NCI-H1930 (cell line): Measurements from ENCODE around the gene ZFP3.
"Not testable (repeated sequence)": the region's sequence is repeated elsewhere in the genome, so short reads cannot be mapped to it uniquely, and the experiment has no call there.

Source experiments
- DNase-seq, 2 experiments: peaks; one replicate each; lab custom pipeline; 2025; lab: John Stamatoyannopoulos, UW

The ZFP3 gene

DNA sequence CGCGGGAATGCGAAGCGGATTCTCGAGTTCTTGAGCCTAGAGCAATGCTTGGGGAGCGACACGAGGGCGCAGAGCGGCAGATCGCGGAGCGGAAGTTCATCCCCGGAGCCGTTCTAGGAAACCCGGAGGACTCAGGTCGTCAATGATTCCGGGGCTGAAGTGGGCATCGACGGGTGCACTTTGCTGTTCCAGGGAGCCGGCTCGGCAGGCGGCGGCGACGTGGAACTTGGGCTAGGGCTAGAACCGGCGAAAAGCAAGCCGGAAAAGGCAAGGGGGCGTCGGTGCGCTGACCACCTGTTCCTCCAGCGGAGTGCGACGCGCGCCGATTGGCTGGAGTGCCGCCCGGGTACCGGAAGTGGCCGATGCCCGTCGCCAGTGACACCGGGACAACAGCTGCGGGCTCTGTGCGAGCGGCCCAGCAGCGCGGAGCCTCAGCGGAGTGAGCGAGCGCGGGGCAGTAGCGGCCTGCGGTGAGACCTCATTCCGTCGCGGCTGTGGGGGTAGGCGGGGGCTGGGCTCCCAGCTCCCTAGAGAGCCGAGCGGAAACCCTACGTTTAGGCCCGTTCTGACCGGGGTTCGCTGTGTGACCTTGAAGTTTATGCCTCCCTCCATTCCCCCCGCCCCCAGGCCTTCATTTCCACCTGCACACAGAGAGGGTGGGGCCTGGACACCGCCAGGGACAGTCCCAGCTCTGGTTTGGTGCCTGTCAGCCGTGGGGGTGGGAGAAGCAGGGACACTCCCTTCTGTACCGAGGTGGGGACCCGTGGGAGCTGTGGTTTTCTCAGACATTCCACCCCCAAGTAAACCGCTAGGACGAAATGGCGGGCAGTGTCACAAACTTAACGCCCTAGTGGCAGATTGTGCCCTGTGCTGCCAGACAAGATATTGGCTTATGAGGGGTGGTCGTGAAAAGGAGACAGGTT is at the start of gene ZFP3:
Gene ZFP3, plus strand, starts transcription at position 362 of the 923 bp plus-strand sequence. CDS start 13,038 bp downstream, outside the sequence.
- peak; percentile 86 to 91 for DNase-seq

DNA sequence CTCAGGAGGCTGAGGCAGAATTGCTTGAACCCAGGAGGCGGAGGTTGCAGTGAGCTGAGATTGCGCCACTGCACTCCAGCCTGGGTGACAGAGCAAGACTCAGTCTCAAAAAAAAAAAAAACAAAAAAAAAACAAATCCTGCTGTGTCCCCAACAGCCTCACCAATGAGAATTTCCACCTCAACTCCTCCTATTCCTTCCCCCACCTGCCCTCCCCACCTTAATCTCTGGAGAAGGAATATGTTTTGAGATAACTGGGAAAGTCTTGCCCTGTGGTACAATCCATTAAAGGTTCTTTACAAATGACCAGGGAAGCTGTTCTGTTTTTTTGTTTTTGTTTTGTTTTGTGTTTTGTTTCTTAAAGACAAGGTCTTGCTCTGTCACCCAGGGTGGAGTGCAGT is 48.1 kb upstream of the ZFP3 start:
- DNase-seq: not testable (repeated sequence)

DNA sequence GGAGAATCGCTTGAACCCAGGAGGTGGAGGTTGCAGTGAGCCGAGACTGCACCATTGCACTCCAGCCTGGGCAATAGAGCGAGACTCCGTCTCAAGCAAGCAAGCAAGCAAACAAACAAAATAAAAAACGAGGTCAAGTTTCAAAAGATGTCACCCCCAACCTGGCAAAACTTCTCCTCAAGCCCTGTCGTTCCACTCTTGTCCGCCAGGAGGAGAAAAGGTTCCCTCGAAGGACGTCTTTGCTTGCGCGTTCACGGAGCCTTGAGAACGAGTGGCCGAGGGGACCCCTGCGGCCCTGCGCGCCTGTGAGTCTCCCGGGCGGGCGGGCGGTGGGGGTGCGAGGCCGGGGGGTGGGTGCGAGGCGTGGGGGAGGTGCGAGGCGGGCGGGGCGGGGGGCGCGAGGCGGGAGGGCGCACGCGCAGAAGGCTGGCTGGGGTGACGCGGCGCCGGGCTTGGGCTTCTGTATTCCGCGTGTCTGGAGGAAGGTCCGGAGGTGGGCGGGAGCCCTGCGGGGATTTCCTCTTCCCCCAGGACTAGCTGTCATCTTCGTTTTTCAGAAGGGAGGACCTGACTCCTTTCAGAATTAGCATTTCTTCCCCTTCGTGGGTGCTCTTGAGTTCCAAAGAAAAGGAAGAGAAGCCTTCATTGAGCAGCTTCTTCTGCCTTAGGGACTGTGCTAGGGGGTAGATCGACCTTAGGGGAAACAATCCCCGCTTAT is 46.7 kb upstream of the ZFP3 start:
- DNase-seq: peak; percentile 67 to 73

- DNase-seq: no peak
These were observed 45.4 kb upstream of the ZFP3 start for GRCh38 chr17:5032865-5033264.

DNA sequence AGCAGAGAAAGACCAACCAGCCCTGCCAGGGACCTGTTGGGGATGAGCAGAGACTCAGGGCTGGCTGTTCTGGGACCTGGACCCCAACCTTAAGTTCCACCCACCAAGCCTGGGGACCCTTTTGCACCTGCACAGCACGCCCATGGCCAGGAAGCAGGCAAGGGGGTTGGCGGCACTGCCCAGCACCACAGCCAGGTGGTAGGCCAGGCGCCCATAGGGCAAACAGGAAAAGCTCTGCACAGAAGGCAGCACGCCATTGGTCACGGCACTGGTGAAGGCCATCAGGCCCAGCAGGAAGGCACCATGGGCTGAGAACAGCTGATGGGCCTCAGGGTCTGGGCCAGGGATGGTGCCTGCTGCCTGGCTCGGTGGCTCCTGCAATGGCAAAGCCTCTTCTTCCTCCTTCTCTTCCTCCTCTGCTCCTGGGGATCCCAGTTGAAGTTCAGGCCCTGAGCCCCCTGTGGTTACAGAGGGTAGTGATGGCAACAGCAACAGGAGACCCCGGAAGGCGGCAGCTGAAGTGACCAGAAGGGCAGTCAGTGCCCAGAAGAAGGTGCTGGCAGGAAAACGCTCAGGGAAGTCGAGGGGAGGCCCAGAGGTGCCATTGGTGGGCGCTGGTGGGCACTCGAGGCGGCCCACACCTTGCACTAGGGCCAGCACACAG is 44.8 kb upstream of the ZFP3 start:
- no peak for DNase-seq

DNA sequence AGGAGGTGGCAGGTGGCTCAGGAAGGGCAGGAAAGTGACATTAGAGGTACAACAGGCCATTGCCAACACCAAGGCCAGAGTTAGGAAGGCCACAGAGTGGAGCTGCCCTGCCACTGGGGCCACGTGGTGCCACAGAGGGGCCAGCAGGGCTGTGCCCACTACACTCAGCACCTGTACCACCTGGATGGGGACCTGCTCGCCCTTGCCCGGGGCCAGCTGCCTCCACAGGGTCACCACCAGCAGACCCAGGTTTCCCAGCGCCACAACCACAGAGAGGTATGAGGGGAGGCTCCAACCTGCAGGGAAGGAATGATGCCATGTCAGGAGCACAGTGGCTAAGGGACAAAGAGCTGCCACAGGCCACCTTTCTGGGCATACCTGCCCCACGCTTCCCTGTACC is 44.2 kb upstream of the ZFP3 start:
- no peak for DNase-seq

DNA sequence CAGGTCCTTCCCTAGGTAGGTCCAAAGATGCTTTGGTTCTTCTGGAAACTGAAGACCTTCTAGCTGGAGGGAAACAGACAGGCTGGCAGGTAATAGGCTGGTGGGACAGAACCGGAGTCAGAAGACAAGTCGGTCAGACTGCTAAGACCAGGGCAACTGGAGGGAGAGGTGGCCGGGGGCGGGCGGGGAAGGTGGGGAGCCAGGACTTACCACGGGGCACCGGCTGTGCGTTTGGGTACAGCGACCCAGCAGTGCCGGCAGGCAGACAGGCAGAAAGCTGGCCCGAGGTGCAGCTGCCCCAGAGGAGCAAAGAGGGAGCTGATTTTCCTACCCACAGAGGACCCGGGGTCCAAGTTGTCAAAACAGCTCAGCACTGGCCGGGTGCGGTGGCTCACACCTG is 43.6 kb upstream of the ZFP3 start:
- DNase-seq: no peak

- DNase-seq: peak in 1 of 2 experiments; percentile 27
These were observed 43.0 kb upstream of the ZFP3 start, which contains the start of gene SLC52A1 for GRCh38 chr17:5035315-5035714. TSS of gene SLC52A1 (minus strand) at chr17:5035426. CDS start at chr17:5034606, 820 bp downstream.

GRCh38 chr17:5042157-5043022 is 35.9 kb upstream of the ZFP3 start:
- no peak for DNase-seq

DNA sequence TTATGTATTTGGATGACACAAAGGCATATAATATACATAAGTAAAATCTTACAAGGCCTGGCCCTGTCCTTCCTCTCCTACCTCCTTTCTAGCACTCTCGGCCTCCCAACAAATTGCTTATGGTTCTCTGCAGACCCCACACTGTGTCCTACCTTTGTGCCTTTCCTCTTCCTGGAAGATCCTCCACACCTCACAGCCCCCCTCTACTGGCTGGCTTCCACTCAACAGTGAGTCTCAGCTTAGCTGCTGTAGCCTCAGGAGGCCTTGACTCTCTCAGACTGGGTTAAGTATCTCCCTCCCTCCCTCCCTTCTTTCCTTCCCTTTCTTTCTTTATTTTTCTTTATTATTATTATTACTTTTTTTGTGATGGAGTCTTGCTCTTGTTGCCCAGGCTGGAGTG is 34.7 kb upstream of the ZFP3 start:
- no peak for DNase-seq

DNA sequence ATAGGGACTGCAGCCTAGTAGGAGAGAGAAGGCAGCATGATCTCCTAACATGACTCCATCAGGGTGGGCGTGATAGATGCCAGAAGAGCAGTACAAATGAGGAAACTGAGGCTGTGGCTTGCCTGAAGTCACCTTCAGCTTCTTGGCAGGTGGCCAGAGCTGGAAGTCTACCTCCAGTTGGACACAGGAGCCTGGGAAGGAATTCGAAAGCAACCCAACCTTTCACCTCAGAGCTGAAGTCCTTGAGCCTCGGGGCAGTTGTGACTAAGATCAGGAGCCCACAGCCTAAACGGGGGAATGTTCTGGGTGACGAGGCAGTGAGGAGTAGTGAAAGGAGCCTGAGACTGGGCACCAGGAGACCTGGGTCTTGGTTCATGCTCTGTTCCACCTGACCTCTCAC is 33.6 kb upstream of the ZFP3 start:
- DNase-seq: no peak

DNA sequence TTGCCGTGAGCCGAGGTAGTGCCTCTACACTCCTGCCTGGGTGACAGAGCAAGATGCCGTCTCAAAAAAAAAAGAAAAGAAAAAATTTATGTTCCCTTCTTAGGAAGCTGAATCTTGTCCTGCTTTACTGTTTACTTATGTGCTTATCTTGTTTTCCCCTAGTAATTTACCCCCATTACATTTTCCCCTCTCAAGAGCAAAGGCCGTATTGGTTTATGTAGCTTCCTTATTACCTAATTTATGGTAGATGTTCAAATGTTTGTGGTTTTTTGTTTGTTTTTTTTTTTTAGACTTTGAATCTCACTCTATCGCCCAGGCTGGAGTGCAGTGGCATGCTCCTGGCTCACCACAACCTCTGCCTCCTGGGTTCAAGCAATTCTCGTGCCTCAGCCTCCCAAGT is 32.8 kb upstream of the ZFP3 start:
- DNase-seq: no peak

DNA sequence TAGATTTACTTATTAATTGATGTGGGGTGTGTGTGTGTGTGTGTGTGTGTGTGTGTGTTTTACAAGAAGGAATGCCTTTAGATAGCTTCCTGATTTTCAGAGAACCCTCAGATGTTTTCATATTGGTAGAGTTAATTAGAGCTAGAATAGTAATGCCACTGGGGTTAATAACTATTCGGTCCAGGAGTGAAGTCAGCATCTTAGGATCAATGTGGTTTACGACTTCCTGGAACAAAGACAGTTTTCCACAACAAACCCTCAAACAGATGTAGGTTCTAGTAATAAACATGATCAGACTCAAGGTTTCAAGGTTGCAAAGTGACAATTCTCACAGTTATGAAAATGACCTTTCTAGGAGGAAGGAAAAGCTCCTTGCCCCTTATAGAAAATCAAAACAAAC is 30.8 kb upstream of the ZFP3 start:
- no peak for DNase-seq

- no peak for DNase-seq
These were observed 28.9 kb upstream of the ZFP3 start for GRCh38 chr17:5049314-5049841.

DNA sequence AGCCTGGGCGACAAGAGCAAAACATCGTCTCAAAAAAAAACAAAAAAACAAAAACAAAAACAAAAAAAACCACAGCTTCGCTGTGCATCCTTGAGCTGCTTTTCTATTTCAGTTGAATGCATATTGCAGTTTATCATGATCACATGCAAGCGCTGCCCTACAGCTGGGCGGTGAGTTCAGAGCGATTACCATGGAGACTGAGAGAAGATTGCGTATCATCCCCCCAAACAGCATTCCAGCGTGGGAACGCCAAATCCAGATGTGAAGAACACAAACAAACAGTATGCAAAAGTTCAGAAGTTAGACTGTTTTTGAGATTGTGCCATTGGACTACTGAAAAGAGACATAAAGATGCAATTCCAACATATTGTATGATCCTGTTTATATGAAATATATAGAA is 28.0 kb upstream of the ZFP3 start:
- DNase-seq: no peak

DNA sequence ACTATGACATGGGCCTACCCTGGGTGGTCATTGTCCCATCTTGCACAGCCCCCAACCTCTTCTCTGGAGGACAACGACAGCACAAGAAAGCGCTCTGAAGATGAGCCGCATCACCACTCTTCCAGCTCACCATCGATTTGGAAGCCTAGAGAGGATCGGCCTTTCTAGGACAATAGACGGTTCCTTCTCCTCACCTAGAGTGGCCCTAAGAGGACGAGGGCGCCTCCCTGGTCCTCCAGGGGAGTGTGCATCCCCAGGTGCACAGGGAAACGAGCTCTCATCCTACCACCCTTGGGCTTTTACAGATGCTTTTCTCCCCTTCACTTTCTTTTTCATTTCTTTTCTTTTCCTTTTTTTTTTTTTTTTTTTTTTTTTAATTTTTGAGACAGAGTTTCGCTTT is 22.7 kb upstream of the ZFP3 start:
- peak; percentile 36 to 68 for DNase-seq

DNA sequence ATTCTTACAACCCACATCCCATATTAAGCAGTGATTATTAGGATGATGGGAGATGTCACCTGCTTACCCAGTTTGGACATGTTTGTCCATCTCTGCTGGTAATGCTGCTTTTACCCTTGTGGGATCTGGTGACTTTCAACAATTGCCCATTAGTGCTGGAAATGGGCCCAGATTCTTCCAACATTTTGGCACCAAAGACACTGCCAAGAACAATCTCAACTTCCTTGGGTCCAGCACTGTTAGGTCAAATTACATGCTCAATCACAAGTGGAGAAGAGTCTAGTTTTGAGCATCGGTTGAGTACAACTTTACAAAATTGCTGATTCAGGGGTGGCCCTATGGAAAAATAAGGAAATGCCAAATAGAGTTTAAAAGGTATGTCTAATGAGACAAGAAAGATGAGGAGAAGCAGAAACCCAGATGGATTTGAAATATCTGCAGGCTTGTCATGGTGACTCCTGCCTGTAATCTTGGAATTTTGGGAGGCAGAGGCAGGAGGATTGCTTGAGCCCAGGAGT is 13.0 kb upstream of the ZFP3 start:
- DNase-seq: no peak

GRCh38 chr17:5068236-5068635 is 10.0 kb upstream of the ZFP3 start:
- DNase-seq: no peak

DNA sequence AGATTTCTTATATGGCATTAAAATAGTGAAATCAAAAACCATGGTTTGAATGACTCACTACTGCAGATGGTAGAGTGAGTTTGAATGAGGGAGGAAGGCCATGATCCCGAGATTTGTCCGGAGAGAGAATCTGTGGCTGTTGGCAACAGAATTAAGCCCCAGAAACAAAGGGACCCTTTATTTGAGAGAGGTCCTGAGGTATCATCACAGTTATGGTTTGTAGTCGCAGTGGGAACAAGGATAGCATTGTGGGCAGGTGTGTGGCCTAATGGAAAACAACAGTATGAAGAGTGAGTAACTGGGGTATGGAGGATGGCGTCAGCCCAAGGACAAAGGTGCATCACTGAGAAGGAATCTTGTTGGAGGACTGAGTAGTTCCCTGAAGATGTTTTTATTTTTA is 8.5 kb upstream of the ZFP3 start:
- no peak for DNase-seq

GRCh38 chr17:5075472-5075871 is 2.8 kb upstream of the ZFP3 start:
- DNase-seq: not testable (repeated sequence)

DNA sequence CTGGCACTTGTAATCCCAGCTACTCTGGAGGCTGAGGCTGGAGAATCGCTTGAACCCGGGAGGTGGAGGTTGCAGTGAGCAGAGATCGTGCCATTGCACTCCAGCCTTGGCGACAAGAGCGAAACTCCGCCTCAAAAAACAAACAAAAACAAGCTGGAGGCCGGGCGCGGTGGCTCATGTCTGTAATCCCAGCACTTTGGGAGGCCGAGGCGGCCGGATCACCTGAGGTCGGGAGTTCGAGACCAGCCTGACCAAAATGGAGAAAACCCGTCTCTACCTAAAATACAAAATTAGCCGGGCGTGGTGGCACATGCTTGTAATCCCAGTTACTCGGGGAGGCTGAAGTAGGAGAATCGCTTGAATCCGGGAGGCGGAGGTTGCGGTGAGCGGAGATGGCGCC is 992 bp upstream of the ZFP3 start:
- DNase-seq: not testable (repeated sequence)
